ENCODE results near the gene TRIP11.

TRIP11 gene

GRCh38 chr14:91961297-91962220 lies 78.3 kb downstream of the TRIP11 start:
- Histone ChIP-seq H2AK5ac (ENCODE audit: low read length) (no peak overlapping the region), H3K9ac (ENCODE audit: low read length) (no peak overlapping the region), H3K79me2 (ENCODE audit: control insufficient read depth, insufficient read depth, low read length) (no peaks in the 10 kb centered on the region), H2BK15ac (replicated peaks; ENCODE audit: low read depth) (no peak overlapping the region), H3K18ac (ENCODE audit: low read length) (no peak overlapping the region), H3K4me2 (ENCODE audit: low read length) (no peak overlapping the region), H3K23ac (ENCODE audit: low read length) (no peak overlapping the region), H3K27me3 (ENCODE audit: insufficient read depth, low read length, poor library complexity) (no peaks in the 10 kb centered on the region), H2BK5ac (ENCODE audit: low read length) (no peak overlapping the region), H4K5ac (ENCODE audit: low read length) (no peak overlapping the region), H3K79me1 (ENCODE audit: low read length) (no peaks in the 10 kb centered on the region), H2BK120ac (ENCODE audit: low read depth, low read length) (no peak overlapping the region), H3K4me1 (ENCODE audit: control insufficient read depth, low read depth, low read length) (no peaks in the 10 kb centered on the region), H3K4ac (ENCODE audit: low read depth, low read length) (no peak overlapping the region), H3K27ac (ENCODE audit: low read depth, low read length) (no peak overlapping the region), H3K4me3 (ENCODE audit: low read length) (no peak overlapping the region), H3K36me3 (ENCODE audit: control insufficient read depth, insufficient read depth, low read length) (no peaks in the 10 kb centered on the region), H4K8ac (ENCODE audit: low read depth, low read length) (no peak overlapping the region), H3K56ac (ENCODE audit: low read length) (no peak overlapping the region)
- DNase-seq: no peak
- WGBS (ENCODE audit: extremely low coverage, insufficient coverage, low lambda C conversion rate): no CpG with 5 or more reads among the region's 14 CpGs

GRCh38 chr14:91957876-91958313 lies 82.0 kb downstream of the TRIP11 start:
- no peak overlapping the region for H4K5ac ChIP-seq (ENCODE audit: low read length)
- H2BK15ac ChIP-seq (replicated peaks; ENCODE audit: low read depth): no peak overlapping the region
- no peak for DNase-seq
- H3K4ac ChIP-seq (ENCODE audit: low read depth, low read length): no peak overlapping the region
- no peaks in the 10 kb centered on the region for H3K79me2 ChIP-seq (ENCODE audit: control insufficient read depth, insufficient read depth, low read length)
- H3K4me2 ChIP-seq (ENCODE audit: low read length): no peak overlapping the region
- no peaks in the 10 kb centered on the region for H3K36me3 ChIP-seq (ENCODE audit: control insufficient read depth, insufficient read depth, low read length)
- no peak overlapping the region for H3K9ac ChIP-seq (ENCODE audit: low read length)
- H3K4me3 ChIP-seq (ENCODE audit: low read length): no peak overlapping the region
- H3K79me1 ChIP-seq (ENCODE audit: low read length): no peaks in the 10 kb centered on the region
- no peaks in the 10 kb centered on the region for H3K27me3 ChIP-seq (ENCODE audit: insufficient read depth, low read length, poor library complexity)
- H2AK5ac ChIP-seq (ENCODE audit: low read length): no peak overlapping the region
- no peak overlapping the region for H2BK5ac ChIP-seq (ENCODE audit: low read length)
- no peak overlapping the region for H4K8ac ChIP-seq (ENCODE audit: low read depth, low read length)
- no peak overlapping the region for H2BK120ac ChIP-seq (ENCODE audit: low read depth, low read length)
- H3K23ac ChIP-seq (ENCODE audit: low read length): no peak overlapping the region
- no peak overlapping the region for H3K18ac ChIP-seq (ENCODE audit: low read length)
- H3K4me1 ChIP-seq (ENCODE audit: control insufficient read depth, low read depth, low read length): no peaks in the 10 kb centered on the region
- WGBS (ENCODE audit: extremely low coverage, insufficient coverage, low lambda C conversion rate): no CpG with 5 or more reads among the region's 9 CpGs
- H3K56ac ChIP-seq (ENCODE audit: low read length): no peak overlapping the region
- H3K27ac ChIP-seq (ENCODE audit: low read depth, low read length): no peak overlapping the region

GRCh38 chr14:91956616-91957015 lies 83.2 kb downstream of the TRIP11 start:
- no peak overlapping the region for H2AK5ac ChIP-seq (ENCODE audit: low read length)
- DNase-seq: no peak
- no CpG with 5 or more reads among the region's 5 CpGs for WGBS (ENCODE audit: extremely low coverage, insufficient coverage, low lambda C conversion rate)

GRCh38 chr14:91955168-91955567 lies 84.7 kb downstream of the TRIP11 start:
- Histone ChIP-seq H2BK120ac (ENCODE audit: low read depth, low read length) (no peak overlapping the region), H3K56ac (ENCODE audit: low read length) (no peak overlapping the region), H3K27me3 (ENCODE audit: insufficient read depth, low read length, poor library complexity) (no peaks in the 10 kb centered on the region), H3K4me2 (ENCODE audit: low read length) (no peak overlapping the region), H3K4me3 (ENCODE audit: low read length) (no peak overlapping the region), H4K5ac (ENCODE audit: low read length) (no peak overlapping the region), H3K23ac (ENCODE audit: low read length) (no peak overlapping the region), H3K36me3 (ENCODE audit: control insufficient read depth, insufficient read depth, low read length) (no peaks in the 10 kb centered on the region), H3K79me1 (ENCODE audit: low read length) (no peaks in the 10 kb centered on the region), H4K8ac (ENCODE audit: low read depth, low read length) (no peak overlapping the region), H3K9ac (ENCODE audit: low read length) (no peak overlapping the region), H2BK5ac (ENCODE audit: low read length) (no peak overlapping the region), H3K27ac (ENCODE audit: low read depth, low read length) (no peak overlapping the region), H3K79me2 (ENCODE audit: control insufficient read depth, insufficient read depth, low read length) (no peaks in the 10 kb centered on the region), H3K4ac (ENCODE audit: low read depth, low read length) (no peak overlapping the region), H3K4me1 (ENCODE audit: control insufficient read depth, low read depth, low read length) (no peaks in the 10 kb centered on the region), H2AK5ac (ENCODE audit: low read length) (no peak overlapping the region), H2BK15ac (replicated peaks; ENCODE audit: low read depth) (no peak overlapping the region), H3K18ac (ENCODE audit: low read length) (no peak overlapping the region)
- no peak for DNase-seq
- no CpG with 5 or more reads among the region's 1 CpG for WGBS (ENCODE audit: extremely low coverage, insufficient coverage, low lambda C conversion rate)

More at GRCh38 chr14:91956616-91957015, 83.2 kb downstream of the TRIP11 start:
- Histone ChIP-seq H2BK5ac (ENCODE audit: low read length) (no peak overlapping the region), H3K4me2 (ENCODE audit: low read length) (no peak overlapping the region), H3K79me1 (ENCODE audit: low read length) (no peaks in the 10 kb centered on the region), H4K5ac (ENCODE audit: low read length) (no peak overlapping the region), H3K4me1 (ENCODE audit: control insufficient read depth, low read depth, low read length) (no peaks in the 10 kb centered on the region), H3K4ac (ENCODE audit: low read depth, low read length) (no peak overlapping the region), H4K8ac (ENCODE audit: low read depth, low read length) (no peak overlapping the region), H3K36me3 (ENCODE audit: control insufficient read depth, insufficient read depth, low read length) (no peaks in the 10 kb centered on the region), H2BK15ac (replicated peaks; ENCODE audit: low read depth) (no peak overlapping the region), H2BK120ac (ENCODE audit: low read depth, low read length) (no peak overlapping the region), H3K18ac (ENCODE audit: low read length) (no peak overlapping the region), H3K23ac (ENCODE audit: low read length) (no peak overlapping the region), H3K27ac (ENCODE audit: low read depth, low read length) (no peak overlapping the region), H3K79me2 (ENCODE audit: control insufficient read depth, insufficient read depth, low read length) (no peaks in the 10 kb centered on the region), H3K27me3 (ENCODE audit: insufficient read depth, low read length, poor library complexity) (no peaks in the 10 kb centered on the region), H3K56ac (ENCODE audit: low read length) (no peak overlapping the region), H3K4me3 (ENCODE audit: low read length) (no peak overlapping the region), H3K9ac (ENCODE audit: low read length) (no peak overlapping the region)

GRCh38 chr14:91953170-91953985 lies 86.5 kb downstream of the TRIP11 start:
- H3K27me3 ChIP-seq (ENCODE audit: insufficient read depth, low read length, poor library complexity): no peaks in the 10 kb centered on the region
- no peak overlapping the region for H2BK5ac ChIP-seq (ENCODE audit: low read length)
- WGBS (ENCODE audit: extremely low coverage, insufficient coverage, low lambda C conversion rate): no CpG with 5 or more reads among the region's 8 CpGs
- H3K27ac ChIP-seq (ENCODE audit: low read depth, low read length): no peak overlapping the region
- H3K23ac ChIP-seq (ENCODE audit: low read length): no peak overlapping the region
- no peak overlapping the region for H3K9ac ChIP-seq (ENCODE audit: low read length)
- no peak overlapping the region for H3K4me3 ChIP-seq (ENCODE audit: low read length)
- no peaks in the 10 kb centered on the region for H3K36me3 ChIP-seq (ENCODE audit: control insufficient read depth, insufficient read depth, low read length)
- H4K8ac ChIP-seq (ENCODE audit: low read depth, low read length): no peak overlapping the region
- H3K79me2 ChIP-seq (ENCODE audit: control insufficient read depth, insufficient read depth, low read length): no peaks in the 10 kb centered on the region
- H2BK120ac ChIP-seq (ENCODE audit: low read depth, low read length): no peak overlapping the region
- no peak overlapping the region for H3K18ac ChIP-seq (ENCODE audit: low read length)
- no peak overlapping the region for H2BK15ac ChIP-seq (replicated peaks; ENCODE audit: low read depth)
- no peak overlapping the region for H3K4ac ChIP-seq (ENCODE audit: low read depth, low read length)
- no peak overlapping the region for H3K56ac ChIP-seq (ENCODE audit: low read length)
- no peak overlapping the region for H4K5ac ChIP-seq (ENCODE audit: low read length)
- H3K79me1 ChIP-seq (ENCODE audit: low read length): no peaks in the 10 kb centered on the region
- DNase-seq: no peak
- no peak overlapping the region for H3K4me2 ChIP-seq (ENCODE audit: low read length)
- H3K4me1 ChIP-seq (ENCODE audit: control insufficient read depth, low read depth, low read length): peaks cover under 1% of the 10 kb centered on the region
- no peak overlapping the region for H2AK5ac ChIP-seq (ENCODE audit: low read length)

Measured in mesendoderm (in vitro differentiated cells).